IMR-90 (cell line): ENCODE measurements around the gene GBX2. TPM values are rescaled to one million over a fixed set of nuclear protein-coding genes. Genes with fewer than 3 reads are reported as not detected.
A peak's percentile ranks its signal among the peaks of the same experiment; 100 is the strongest.

ENCODE experiments used
- ATAC-seq: fragments of 200-7000 bp; cut with Tn5 transposase; 2 replicates; pipeline ENCODE4 v1.9.1; 2020; ENCODE audit warnings: low read depth, mild to moderate bottlenecking, moderate library complexity
- BruUV-seq: library from RNA; stranded (reverse); fragments of 400-500 nt; replicated peaks from 2 replicates; lab custom pipeline; 2021; lab: Mats Ljungman, UMichigan
- CTCF ChIA-PET: fragments of 300-600 bp; formaldehyde crosslinking; extraction: SDS; loops from one replicate; lab custom pipeline; 2021; ENCODE audit warnings: antibody characterized with exemption; lab: Yijun Ruan, JAX
- POLR2A ChIA-PET: fragments of 300-600 bp; sonication (Branson Sonifier 250); formaldehyde crosslinking; loops from one replicate; lab custom pipeline; 2022; ENCODE audit warnings: antibody characterized with exemption; ENCODE audit not compliant: unreplicated experiment; lab: Charles Lee
- DNase-seq: peaks from one replicate; pipeline ENCODE4 v3.0.0; 2013
- H2AFZ ChIP-seq: replicated peaks from 2 replicates; pipeline ENCODE3; 2013; ENCODE audit warnings: low read length, mild to moderate bottlenecking; ENCODE audit not compliant: poor library complexity
- H2AK5ac ChIP-seq: 2 replicates; pipeline ENCODE4 v1.6.1; 2013; ENCODE audit warnings: low read depth, low read length, inconsistent platforms
- H2AK9ac ChIP-seq: replicated peaks from 2 replicates; pipeline ENCODE3; 2013; ENCODE audit warnings: mild to moderate bottlenecking, low read depth, low read length, moderate library complexity; ENCODE audit not compliant: poor library complexity
- H2BK120ac ChIP-seq: 2 replicates; pipeline ENCODE4 v1.6.1; 2013; ENCODE audit warnings: low read depth, low read length, inconsistent platforms
- H2BK15ac ChIP-seq: 3 replicates; pipeline ENCODE4 v1.6.1; 2013; ENCODE audit warnings: low read depth, low read length, inconsistent platforms
- H2BK20ac ChIP-seq: 2 replicates; pipeline ENCODE4 v1.6.1; 2013; ENCODE audit warnings: low read depth, mild to moderate bottlenecking, inconsistent platforms, low read length, moderate library complexity
- H2BK5ac ChIP-seq: 2 replicates; pipeline ENCODE4 v1.6.1; 2013; ENCODE audit warnings: mild to moderate bottlenecking, low read depth, low read length, inconsistent platforms; ENCODE audit not compliant: poor library complexity, severe bottlenecking
- H3K14ac ChIP-seq: replicated peaks from 2 replicates; pipeline ENCODE4 v1.6.1; 2013; ENCODE audit warnings: low read depth, low read length, inconsistent platforms
- H3K18ac ChIP-seq: 2 replicates; pipeline ENCODE4 v1.6.1; 2013; ENCODE audit warnings: low read depth, low read length, control low read depth
- H3K23ac ChIP-seq: 2 replicates; pipeline ENCODE4 v1.6.1; 2013; ENCODE audit warnings: low read depth, low read length, inconsistent platforms
- H3K27ac ChIP-seq: 2 replicates; pipeline ENCODE4 v1.5.1; 2013; ENCODE audit warnings: mild to moderate bottlenecking, control low read depth, low read length; ENCODE audit not compliant: insufficient read depth
- H3K27me3 ChIP-seq: 2 replicates; pipeline ENCODE4 v1.6.1; 2013; ENCODE audit warnings: low read length; ENCODE audit not compliant: control insufficient read depth, insufficient read depth
- H3K36me3 ChIP-seq: 2 replicates; pipeline ENCODE4 v1.6.1; 2013; ENCODE audit warnings: low read length, mixed read lengths; ENCODE audit not compliant: control insufficient read depth, insufficient read depth
- H3K4ac ChIP-seq: 2 replicates; pipeline ENCODE4 v1.6.1; 2013; ENCODE audit warnings: low read depth, low read length, inconsistent platforms
- H3K4me1 ChIP-seq: 2 replicates; pipeline ENCODE4 v1.6.1; 2013; ENCODE audit warnings: low read length, mixed read lengths; ENCODE audit not compliant: control insufficient read depth, insufficient read depth
- H3K4me2 ChIP-seq: 2 replicates; pipeline ENCODE4 v1.6.1; 2013; ENCODE audit warnings: low read depth, mild to moderate bottlenecking, control low read depth, low read length, moderate library complexity
- H3K4me3 ChIP-seq: 2 replicates; pipeline ENCODE4 v1.5.1; 2013; ENCODE audit warnings: low read depth, mild to moderate bottlenecking, control low read depth, low read length, moderate library complexity; ENCODE audit not compliant: insufficient read depth
- H3K56ac ChIP-seq: 2 replicates; pipeline ENCODE4 v1.6.1; 2013; ENCODE audit warnings: low read length, inconsistent platforms; ENCODE audit not compliant: insufficient read depth; ENCODE audit errors: extremely low read depth
- H3K79me1 ChIP-seq, 2 experiments: 2 replicates each; pipeline ENCODE4 v1.6.1; 2013; ENCODE audit warnings: low read length in 2 of 2, inconsistent platforms in 1 of 2, low read depth in 1 of 2
- H3K9ac ChIP-seq: 2 replicates; pipeline ENCODE4 v1.6.1; 2013; ENCODE audit warnings: low read depth, low read length, control low read depth
- H3K9me1 ChIP-seq: 2 replicates; pipeline ENCODE4 v1.6.1; 2013; ENCODE audit warnings: low read length, inconsistent platforms; ENCODE audit not compliant: insufficient read depth
- H3K9me3 ChIP-seq: 2 replicates; pipeline ENCODE4 v1.6.1; 2013; ENCODE audit warnings: low read length; ENCODE audit not compliant: control insufficient read depth, insufficient read depth
- H4K20me1 ChIP-seq: 2 replicates; pipeline ENCODE4 v1.6.1; 2013; ENCODE audit warnings: low read length, inconsistent platforms; ENCODE audit not compliant: insufficient read depth
- H4K5ac ChIP-seq: 2 replicates; pipeline ENCODE4 v1.6.1; 2013; ENCODE audit warnings: mild to moderate bottlenecking, low read depth, low read length, control low read depth
- H4K8ac ChIP-seq, 2 experiments: 2 replicates each; pipeline ENCODE4 v1.6.1; 2013; ENCODE audit warnings: low read depth in 2 of 2, low read length in 2 of 2, control low read depth in 1 of 2, inconsistent platforms in 1 of 2
- H4K91ac ChIP-seq: 2 replicates; pipeline ENCODE4 v1.6.1; 2013; ENCODE audit warnings: low read depth, low read length, inconsistent platforms; ENCODE audit not compliant: insufficient read depth
- BHLHE40 ChIP-seq: fragments of 150-350 bp; IDR thresholded peaks from 2 replicates; pipeline ENCODE4 v1.6.1; 2016; ENCODE audit warnings: mild to moderate bottlenecking, low read depth, low read length
- CEBPB ChIP-seq: IDR thresholded peaks from 2 replicates; pipeline ENCODE4 v1.6.1; 2012; ENCODE audit warnings: low read depth, low read length, improper control_type of control experiment
- CHD1 ChIP-seq: IDR thresholded peaks from 2 replicates; pipeline ENCODE4 v1.6.1; 2012; ENCODE audit warnings: low read depth, low read length, improper control_type of control experiment
- FOS ChIP-seq: fragments of 150-350 bp; IDR thresholded peaks from 2 replicates; pipeline ENCODE4 v1.6.1; 2016; ENCODE audit warnings: low read depth, low read length
- MAFK ChIP-seq: IDR thresholded peaks from 2 replicates; pipeline ENCODE4 v1.6.1; 2012; ENCODE audit warnings: low read depth, low read length, improper control_type of control experiment
- MAZ ChIP-seq: IDR thresholded peaks from 2 replicates; pipeline ENCODE4 v1.6.1; 2012; ENCODE audit warnings: low read depth, mild to moderate bottlenecking, low read length, improper control_type of control experiment, moderate library complexity, borderline replicate concordance
- MXI1 ChIP-seq: IDR thresholded peaks from 2 replicates; pipeline ENCODE4 v1.6.1; 2012; ENCODE audit warnings: low read depth, mild to moderate bottlenecking, low read length, moderate library complexity, borderline replicate concordance
- NFE2L2 ChIP-seq: fragments of 150-350 bp; IDR thresholded peaks from 2 replicates; pipeline ENCODE4 v1.6.1; 2016; ENCODE audit warnings: low read depth, mild to moderate bottlenecking, low read length
- POLR2A ChIP-seq: IDR thresholded peaks from 2 replicates; pipeline ENCODE4 v1.6.1; 2012; ENCODE audit warnings: mild to moderate bottlenecking, low read depth, low read length
- RAD21 ChIP-seq: IDR thresholded peaks from 2 replicates; pipeline ENCODE4 v1.6.1; 2012; ENCODE audit warnings: low read length, improper control_type of control experiment
- RCOR1 ChIP-seq: IDR thresholded peaks from 2 replicates; pipeline ENCODE4 v1.6.1; 2012; ENCODE audit warnings: mild to moderate bottlenecking, low read length, improper control_type of control experiment; ENCODE audit not compliant: insufficient replicate concordance
- RFX5 ChIP-seq: IDR thresholded peaks from 2 replicates; pipeline ENCODE4 v1.8.0; 2012; ENCODE audit warnings: low read depth, mild to moderate bottlenecking, low read length, moderate library complexity
- SMC3 ChIP-seq: fragments of 150-350 bp; IDR thresholded peaks from 2 replicates; pipeline ENCODE4 v1.6.1; 2016; ENCODE audit warnings: low read depth, mild to moderate bottlenecking, antibody characterized with exemption, low read length, moderate library complexity
- WGBS, 2 experiments: methylation state at CpG; one replicate each; pipeline versions ENCODE4 v1.1.5 to v1.1.7; 2013; ENCODE audit warnings: missing lambda C conversion rate in 2 of 2; ENCODE audit not compliant: insufficient read length in 1 of 2; ENCODE audit errors: extremely low coverage in 2 of 2; 5-methylcytosine and 5-hydroxymethylcytosine counted together
- dilution Hi-C: fragments of 300-500 bp; cut with HindIII; formaldehyde crosslinking; loops from one replicate; pipeline ENCODE4 v1.14.3; 2018; ENCODE audit warnings: low sequenced_read_pairs; ENCODE audit not compliant: unreplicated experiment
- in situ Hi-C: fragments of 300-500 bp; cut with MboI; formaldehyde crosslinking; loops from 3 replicates; pipeline ENCODE4 v1.14.3; 2019; ENCODE audit warnings: low sequenced_read_pairs, inconsistent platforms, mixed read lengths
- intact Hi-C: fragments of 100-400 bp; cut with micrococcal nuclease; formaldehyde crosslinking; loops from 2 replicates; pipeline ENCODE4 v1.10.0; 2022
- polyA plus RNA-seq, 3 experiments: library from polyadenylated mRNA; depleted of rRNA; stranded (reverse); fragments of >200 nt; gene quantifications; 2 replicates each; pipeline ENCODE4 v1.2.3, GENCODE V29; 2012; ENCODE audit warnings: low replicate concordance in 1 of 3
- total RNA-seq: library from RNA; depleted of rRNA; stranded (reverse); fragments of >200 nt; gene quantifications from 2 replicates; pipeline ENCODE4 v1.2.3, GENCODE V29; 2012
- TF ChIP-seq, protein P1 (sequence below): fragments of 150-350 bp; IDR thresholded peaks from 2 replicates; pipeline ENCODE4 v1.6.1; 2017; ENCODE audit warnings: mild to moderate bottlenecking, antibody characterized with exemption, low read length, low read depth
- TF ChIP-seq, protein P2 (sequence below): conservative IDR thresholded peaks from 2 replicates; pipeline ENCODE4 v1.5.1; 2012; ENCODE audit warnings: mild to moderate bottlenecking, low read depth, low read length, improper control_type of control experiment
- TF ChIP-seq, protein P3 (sequence below): fragments of 150-350 bp; IDR thresholded peaks from 2 replicates; pipeline ENCODE4 v1.6.1; 2016; ENCODE audit warnings: low read depth, mild to moderate bottlenecking, low read length, moderate library complexity, borderline replicate concordance

The GBX2 gene
- total and polyA plus RNA-seq, 2 of the 4 experiments (the other 2 are of a cell fraction) = 0.10 TPM; not detected in 1

DNA sequence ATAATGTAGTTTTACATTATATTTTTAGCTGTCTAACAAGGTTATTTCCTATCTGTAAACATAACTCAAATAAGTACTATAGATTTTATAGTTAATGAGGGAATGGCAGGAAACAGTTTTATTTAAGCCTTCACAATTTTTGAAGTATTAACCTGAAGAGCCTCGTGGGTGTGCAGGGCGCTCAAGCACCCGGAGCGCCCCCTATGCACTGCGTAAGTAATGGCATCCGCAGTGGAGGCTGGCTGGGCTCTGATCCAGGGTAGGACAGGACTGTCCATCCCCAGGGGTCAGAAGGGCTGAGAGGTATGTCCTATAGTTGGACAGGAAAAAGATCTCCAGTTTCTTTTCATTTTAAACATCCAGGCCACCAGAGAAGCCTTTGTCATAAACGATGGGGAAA, 8.2 kb upstream of the GBX2 start:
- H3K14ac ChIP-seq = no peak overlapping the region
- no peak overlapping the region for H3K9ac ChIP-seq
- in situ Hi-C loops = loop anchor here (5.0 kb wide), 1 partner anchor 409 kb away; no protein-coding TSS in a partner anchor
- no peaks in the 10 kb centered on the region for H3K79me1 ChIP-seq
- H3K9me1 ChIP-seq = no peaks in the 10 kb centered on the region
- no peak overlapping the region for H4K8ac ChIP-seq
- DNase-seq (peak; percentile 25), ATAC-seq (no peak)
- no peak overlapping the region for H2BK20ac ChIP-seq
- H3K23ac ChIP-seq = no peak overlapping the region
- ChIA-PET POLR2A (no interaction called here), CTCF (interaction anchor here (0.7 to 1.0 kb wide), 3 partner anchors 13 to 397 kb away, joined by 3 to 4 read pairs (median 4); no protein-coding TSS in a partner anchor)
- no peaks in the 10 kb centered on the region for H4K20me1 ChIP-seq
- H2BK15ac ChIP-seq = no peak overlapping the region
- dilution Hi-C loops = loop anchor here (25.0 kb wide), 1 partner anchor 389 kb away; no protein-coding TSS in a partner anchor
- H3K18ac ChIP-seq = no peak overlapping the region
- peaks cover 39% of the 10 kb centered on the region for H3K27me3 ChIP-seq
- H3K36me3 ChIP-seq = no peaks in the 10 kb centered on the region
- peaks cover 6% of the 10 kb centered on the region for H3K4me1 ChIP-seq
- no peak overlapping the region for H2AK9ac ChIP-seq
- H3K27ac ChIP-seq = no peak overlapping the region
- H4K5ac ChIP-seq = no peak overlapping the region
- TF ChIP-seq MAFK (no peak), RFX5 (no peak), BHLHE40 (no peak), SMC3 (0 out of 2 replicates have a peak, but pooled peaks have one; percentile 11), CEBPB (no peak), CHD1 (no peak), NFE2L2 (no peak), MXI1 (no peak), POLR2A (no peak), RAD21 (0 out of 2 replicates have a peak, but pooled peaks have one; percentile 15), MAZ (no peak), FOS (no peak), RCOR1 (no peak)
- TF ChIP-seq, protein P1, sequence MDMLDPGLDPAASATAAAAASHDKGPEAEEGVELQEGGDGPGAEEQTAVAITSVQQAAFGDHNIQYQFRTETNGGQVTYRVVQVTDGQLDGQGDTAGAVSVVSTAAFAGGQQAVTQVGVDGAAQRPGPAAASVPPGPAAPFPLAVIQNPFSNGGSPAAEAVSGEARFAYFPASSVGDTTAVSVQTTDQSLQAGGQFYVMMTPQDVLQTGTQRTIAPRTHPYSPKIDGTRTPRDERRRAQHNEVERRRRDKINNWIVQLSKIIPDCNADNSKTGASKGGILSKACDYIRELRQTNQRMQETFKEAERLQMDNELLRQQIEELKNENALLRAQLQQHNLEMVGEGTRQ = no peak
- TF ChIP-seq, protein P2, sequence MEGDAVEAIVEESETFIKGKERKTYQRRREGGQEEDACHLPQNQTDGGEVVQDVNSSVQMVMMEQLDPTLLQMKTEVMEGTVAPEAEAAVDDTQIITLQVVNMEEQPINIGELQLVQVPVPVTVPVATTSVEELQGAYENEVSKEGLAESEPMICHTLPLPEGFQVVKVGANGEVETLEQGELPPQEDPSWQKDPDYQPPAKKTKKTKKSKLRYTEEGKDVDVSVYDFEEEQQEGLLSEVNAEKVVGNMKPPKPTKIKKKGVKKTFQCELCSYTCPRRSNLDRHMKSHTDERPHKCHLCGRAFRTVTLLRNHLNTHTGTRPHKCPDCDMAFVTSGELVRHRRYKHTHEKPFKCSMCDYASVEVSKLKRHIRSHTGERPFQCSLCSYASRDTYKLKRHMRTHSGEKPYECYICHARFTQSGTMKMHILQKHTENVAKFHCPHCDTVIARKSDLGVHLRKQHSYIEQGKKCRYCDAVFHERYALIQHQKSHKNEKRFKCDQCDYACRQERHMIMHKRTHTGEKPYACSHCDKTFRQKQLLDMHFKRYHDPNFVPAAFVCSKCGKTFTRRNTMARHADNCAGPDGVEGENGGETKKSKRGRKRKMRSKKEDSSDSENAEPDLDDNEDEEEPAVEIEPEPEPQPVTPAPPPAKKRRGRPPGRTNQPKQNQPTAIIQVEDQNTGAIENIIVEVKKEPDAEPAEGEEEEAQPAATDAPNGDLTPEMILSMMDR = peak; percentile 50
- TF ChIP-seq, protein P3, sequence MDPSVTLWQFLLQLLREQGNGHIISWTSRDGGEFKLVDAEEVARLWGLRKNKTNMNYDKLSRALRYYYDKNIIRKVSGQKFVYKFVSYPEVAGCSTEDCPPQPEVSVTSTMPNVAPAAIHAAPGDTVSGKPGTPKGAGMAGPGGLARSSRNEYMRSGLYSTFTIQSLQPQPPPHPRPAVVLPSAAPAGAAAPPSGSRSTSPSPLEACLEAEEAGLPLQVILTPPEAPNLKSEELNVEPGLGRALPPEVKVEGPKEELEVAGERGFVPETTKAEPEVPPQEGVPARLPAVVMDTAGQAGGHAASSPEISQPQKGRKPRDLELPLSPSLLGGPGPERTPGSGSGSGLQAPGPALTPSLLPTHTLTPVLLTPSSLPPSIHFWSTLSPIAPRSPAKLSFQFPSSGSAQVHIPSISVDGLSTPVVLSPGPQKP = no peak
- WGBS, 2 experiments = no CpG with 5 or more reads among the region's 7 CpGs
- intact Hi-C loops = loop anchor here (1.0 to 10.0 kb wide), 2 partner anchors 232 to 373 kb away; no protein-coding TSS in a partner anchor
- no peak overlapping the region for H2AFZ ChIP-seq
- no peak overlapping the region for H3K4me3 ChIP-seq
- no peak overlapping the region for H2BK120ac ChIP-seq
- H3K4me2 ChIP-seq = no peak overlapping the region
- H4K91ac ChIP-seq = no peak overlapping the region
- no peak overlapping the region for H2BK5ac ChIP-seq
- no peak overlapping the region for H2AK5ac ChIP-seq
- no peaks in the 10 kb centered on the region for H3K9me3 ChIP-seq
- no TSS peak for BruUV-seq
- H3K56ac ChIP-seq = no peak overlapping the region
- no peak overlapping the region for H3K4ac ChIP-seq
